Stimulated activated CD4-positive, alpha-beta T cell treated with anti-CD3 and anti-CD28 coated beads, Interleukin-4, amount 100 ng/mL, for 24 hours (primary cell): Measurements from ENCODE around the gene MNT.
"Not testable (repeated sequence)": the region's sequence is repeated elsewhere in the genome, so short reads cannot be mapped to it uniquely, and the experiment has no call there.

ENCODE experiments used
- DNase-seq: peaks from one replicate; pipeline ENCODE4 v3.0.0-alpha.2; 2020

The MNT gene

GRCh38 chr17:2400877-2401425, at the start of gene MNT:
Gene MNT, minus strand, starts transcription at chr17:2401060. Its CDS starts 348 bp downstream, at chr17:2400712.
- peak; percentile 94 for DNase-seq

- no peak for DNase-seq
Observed at GRCh38 chr17:2450016-2450650, 49.3 kb upstream of the MNT start.

GRCh38 chr17:2449486-2449885, 48.6 kb upstream of the MNT start:
- DNase-seq, result no peak

- DNase-seq, result not testable (repeated sequence)
Observed at GRCh38 chr17:2447479-2447878, 46.6 kb upstream of the MNT start.

GRCh38 chr17:2445638-2446037, 44.8 kb upstream of the MNT start:
- no peak for DNase-seq

GRCh38 chr17:2444382-2444781, 43.5 kb upstream of the MNT start:
- no peak for DNase-seq

GRCh38 chr17:2442166-2442565, 41.3 kb upstream of the MNT start:
- no peak for DNase-seq

GRCh38 chr17:2440930-2441329, 40.1 kb upstream of the MNT start:
- DNase-seq, result no peak

- DNase-seq, result not testable (repeated sequence)
Observed at GRCh38 chr17:2439997-2440396, 39.1 kb upstream of the MNT start.

- DNase-seq, result no peak
Observed at GRCh38 chr17:2438823-2439222, 38.0 kb upstream of the MNT start.

- no peak for DNase-seq
Observed at GRCh38 chr17:2436316-2436905, 35.6 kb upstream of the MNT start.

GRCh38 chr17:2435862-2436261, 35.0 kb upstream of the MNT start:
- DNase-seq, result no peak

GRCh38 chr17:2435181-2435741, 34.4 kb upstream of the MNT start:
- no peak for DNase-seq

- no peak for DNase-seq
Observed at GRCh38 chr17:2433696-2434095, 32.8 kb upstream of the MNT start.

- no peak for DNase-seq
Observed at GRCh38 chr17:2427910-2428309, 27.1 kb upstream of the MNT start.

- no peak for DNase-seq
Observed at GRCh38 chr17:2427215-2427614, 26.4 kb upstream of the MNT start.

- no peak for DNase-seq
Observed at GRCh38 chr17:2423271-2423670, 22.4 kb upstream of the MNT start.

- no peak for DNase-seq
Observed at GRCh38 chr17:2421315-2422147, 20.7 kb upstream of the MNT start.

- no peak for DNase-seq
Observed at GRCh38 chr17:2420176-2420575, 19.3 kb upstream of the MNT start.

GRCh38 chr17:2419486-2419885, 18.6 kb upstream of the MNT start:
- no peak for DNase-seq

GRCh38 chr17:2418572-2418971, 17.7 kb upstream of the MNT start:
- DNase-seq, result no peak

GRCh38 chr17:2416010-2416734, 15.3 kb upstream of the MNT start:
- peak; percentile 88 for DNase-seq

GRCh38 chr17:2415081-2415480, 14.2 kb upstream of the MNT start:
- DNase-seq, result no peak
